ENCODE data around the gene ACP5.
"Not testable (repeated sequence)": the region's sequence is repeated elsewhere in the genome, so short reads cannot be mapped to it uniquely, and the experiment has no call there.

Gene ACP5

GRCh38 chr19:11577451-11578257, at the start of gene ACP5:
TSS of gene ACP5 (minus strand) at chr19:11577645. CDS start at chr19:11577317, 328 bp downstream.
- no peak for DNase-seq (ENCODE audit: low read depth in 2 of 2)

GRCh38 chr19:11626252-11626651, 48.8 kb upstream of the ACP5 start:
- DNase-seq (ENCODE audit: low read depth in 2 of 2): no peak

DNA sequence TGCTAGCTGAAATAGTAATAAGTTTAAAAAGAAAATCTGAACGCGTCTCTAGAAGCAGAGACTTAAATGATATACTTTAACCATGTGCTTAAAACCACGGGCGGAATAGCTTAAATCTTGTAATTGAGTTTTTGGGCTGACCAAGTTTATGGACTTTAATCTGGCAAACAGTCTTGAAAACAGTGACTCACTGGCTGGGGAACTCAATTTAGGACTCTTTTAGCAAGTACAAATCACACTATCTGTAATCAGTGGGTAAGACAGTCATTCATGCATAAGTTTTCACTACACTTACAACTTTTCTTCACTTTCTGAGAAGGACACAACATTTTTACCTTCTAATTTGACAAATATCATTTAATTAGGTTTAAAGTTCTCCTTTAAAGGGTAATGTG, 46.6 kb upstream of the ACP5 start:
- DNase-seq (ENCODE audit: low read depth in 2 of 2): no peak

GRCh38 chr19:11622401-11622800, 45.0 kb upstream of the ACP5 start:
- DNase-seq (ENCODE audit: low read depth in 2 of 2): not testable (repeated sequence)

DNA sequence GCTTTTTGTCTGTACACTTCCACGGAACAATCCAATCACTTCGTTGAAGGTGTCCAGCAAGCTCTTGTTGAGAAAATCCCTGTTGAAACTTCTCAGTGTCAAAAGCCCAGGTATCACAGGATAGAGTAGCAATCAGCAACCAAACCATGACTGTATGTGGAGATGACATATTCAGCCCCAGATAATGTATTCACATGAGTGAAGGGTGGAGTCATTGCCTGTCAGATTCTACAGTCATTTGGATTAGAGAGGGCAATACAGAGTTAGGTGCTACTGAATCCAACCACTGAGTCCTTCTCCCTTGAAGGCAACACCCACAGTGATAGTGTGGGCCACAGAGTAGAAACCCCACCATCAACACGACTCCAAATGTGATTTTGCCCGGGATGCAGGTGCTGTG, 43.1 kb upstream of the ACP5 start:
- no peak for DNase-seq (ENCODE audit: low read depth in 2 of 2)

GRCh38 chr19:11617180-11618062, 40.0 kb upstream of the ACP5 start:
- no peak for DNase-seq (ENCODE audit: low read depth in 2 of 2)

DNA sequence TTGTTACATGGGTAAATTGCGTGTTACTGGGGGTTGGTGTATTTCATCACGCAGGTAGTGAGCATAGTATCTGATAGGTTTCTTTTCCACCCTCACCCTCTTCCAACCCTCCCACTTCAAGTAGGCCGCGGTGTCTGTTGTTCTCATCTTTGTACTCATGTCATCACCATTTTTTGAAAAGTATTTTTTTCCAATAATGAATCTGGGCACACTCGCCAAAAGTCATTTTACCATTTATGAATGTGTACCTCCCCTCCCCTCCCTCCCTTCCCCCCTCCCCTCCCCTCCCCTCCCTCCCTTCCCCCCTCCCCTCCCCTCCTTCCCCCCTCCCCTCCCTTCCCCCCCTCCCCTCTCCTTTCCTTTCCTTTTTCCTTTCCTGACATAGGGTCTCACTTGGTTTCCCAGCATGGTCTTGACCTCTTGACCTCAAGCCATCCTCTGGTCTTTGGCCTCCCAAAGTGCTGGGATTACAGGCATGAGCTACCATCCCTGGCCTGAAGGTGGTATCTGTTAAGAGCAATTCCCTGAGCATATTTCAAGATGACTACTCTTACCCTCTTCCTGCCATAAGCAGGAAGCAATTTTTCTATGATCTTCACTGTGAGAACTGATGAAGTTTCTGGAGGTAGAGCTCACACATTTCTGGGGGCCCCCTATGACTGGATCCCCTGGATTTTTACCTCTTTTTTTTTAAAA, 35.5 kb upstream of the ACP5 start:
- no peak for DNase-seq (ENCODE audit: low read depth in 2 of 2)

GRCh38 chr19:11611730-11612129, 34.3 kb upstream of the ACP5 start:
- no peak for DNase-seq (ENCODE audit: low read depth in 2 of 2)

GRCh38 chr19:11606484-11606883, 29.0 kb upstream of the ACP5 start:
- no peak for DNase-seq (ENCODE audit: low read depth in 2 of 2)

DNA sequence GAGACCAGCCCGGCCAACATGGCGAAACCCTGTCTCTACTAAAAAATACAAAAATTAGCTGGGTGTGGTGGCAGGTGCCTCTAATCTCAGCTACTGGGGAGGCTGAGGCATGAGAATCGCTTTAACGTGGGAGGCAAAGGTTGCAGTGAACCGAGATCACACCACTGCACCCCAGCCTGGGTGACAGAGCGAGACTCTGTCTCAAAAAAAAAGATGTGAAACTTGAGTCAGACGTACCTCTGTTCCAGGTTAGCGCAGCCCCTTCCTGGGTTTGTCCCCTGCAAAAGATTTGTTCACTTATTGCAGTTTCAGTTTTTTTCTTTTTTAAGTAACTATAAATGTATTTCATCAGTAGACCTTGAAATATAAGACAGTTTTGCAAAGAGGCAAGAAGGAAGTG, 22.3 kb upstream of the ACP5 start:
- not testable (repeated sequence) for DNase-seq (ENCODE audit: low read depth in 2 of 2)

GRCh38 chr19:11598746-11599145, 21.3 kb upstream of the ACP5 start:
- no peak for DNase-seq (ENCODE audit: low read depth in 2 of 2)

DNA sequence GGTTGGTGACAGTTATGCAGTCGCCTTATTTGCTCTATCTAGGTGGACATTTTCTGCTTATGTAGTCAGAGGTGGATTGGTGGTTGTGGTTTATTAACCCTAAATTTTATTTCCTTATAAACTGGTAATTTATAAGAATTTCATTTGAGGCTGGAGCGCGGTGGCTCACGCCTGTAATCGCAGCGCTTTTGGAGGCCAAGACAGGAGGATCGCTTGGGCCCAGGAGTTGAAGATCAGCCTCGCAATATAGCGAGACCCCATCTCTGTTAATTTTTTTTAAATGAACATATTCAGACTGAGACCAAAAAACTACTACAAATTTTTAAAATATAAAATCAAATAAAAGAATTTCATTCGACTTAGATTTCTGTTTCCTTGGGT, 20.6 kb upstream of the ACP5 start:
- no peak for DNase-seq (ENCODE audit: low read depth in 2 of 2)

DNA sequence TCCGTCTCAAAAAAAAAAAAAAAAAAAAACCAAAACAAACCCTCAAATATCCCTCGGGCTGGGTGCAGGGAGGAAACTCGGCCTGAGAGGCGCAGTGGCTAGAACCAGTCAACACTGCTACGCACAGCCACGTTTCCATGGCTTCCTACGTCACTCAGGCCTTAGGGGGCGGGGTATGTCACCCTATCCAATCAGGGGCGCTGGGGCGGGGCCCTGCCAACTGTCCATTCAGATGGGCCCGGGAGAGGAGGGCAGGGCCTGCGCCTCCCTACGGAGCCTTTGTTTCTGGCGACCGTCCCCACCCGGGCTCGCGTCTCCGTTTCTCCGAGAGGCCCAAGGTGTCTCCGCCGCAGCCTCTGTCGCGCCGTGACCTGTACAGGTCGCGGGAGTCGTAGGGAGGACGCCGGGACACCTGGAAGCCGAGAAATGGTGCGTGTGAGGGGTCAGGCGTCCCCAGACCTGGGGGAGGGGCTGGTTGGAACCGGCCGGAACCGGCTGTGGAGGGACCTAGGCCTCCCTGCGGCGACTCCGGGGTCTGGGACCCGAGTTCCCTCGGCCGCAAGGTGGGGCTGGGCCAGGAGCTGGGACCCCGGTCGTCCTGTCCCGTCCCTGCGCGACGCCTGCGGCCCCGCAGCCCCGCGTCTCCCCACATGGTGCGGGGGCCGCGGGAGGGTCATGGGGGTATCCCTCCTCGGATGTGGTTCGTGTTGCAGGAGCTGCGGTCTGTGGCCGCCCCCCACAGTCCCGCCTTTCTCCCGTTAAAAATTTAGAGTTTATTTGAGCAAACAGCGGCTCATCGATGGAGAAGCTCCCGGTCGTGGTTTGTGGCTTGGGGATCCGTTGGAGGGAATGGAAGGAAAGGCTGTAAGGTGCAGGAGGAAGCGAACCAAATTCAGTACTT, 20.0 kb upstream of the ACP5 start, which contains the start of gene ZNF627:
ZNF627 (plus strand) TSS at position 282 of the 901 bp plus-strand sequence; CDS start at position 427, 145 bp downstream.
- peak; percentile 97 to 98 for DNase-seq (ENCODE audit: low read depth in 2 of 2)

DNA sequence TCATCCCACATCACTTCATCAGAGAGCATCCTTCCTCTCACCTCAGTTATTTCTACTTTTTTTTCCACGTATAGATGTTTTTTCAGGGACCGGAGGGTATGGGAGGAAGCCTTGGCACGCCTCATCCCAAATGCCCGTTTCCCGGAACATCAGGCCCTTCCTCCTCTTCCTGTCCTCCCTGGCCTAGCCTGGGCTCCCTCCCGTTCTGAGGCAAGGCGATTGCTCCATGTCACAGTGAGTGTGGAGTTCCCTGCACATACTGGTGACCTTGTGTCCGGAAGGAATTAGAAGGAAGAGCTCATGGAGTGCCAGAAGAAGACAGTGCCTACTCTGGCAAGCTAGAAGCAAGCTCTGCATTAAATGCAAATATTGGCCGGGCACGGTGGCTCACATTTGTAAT, 18.7 kb upstream of the ACP5 start:
- DNase-seq (ENCODE audit: low read depth in 2 of 2): no peak

DNA sequence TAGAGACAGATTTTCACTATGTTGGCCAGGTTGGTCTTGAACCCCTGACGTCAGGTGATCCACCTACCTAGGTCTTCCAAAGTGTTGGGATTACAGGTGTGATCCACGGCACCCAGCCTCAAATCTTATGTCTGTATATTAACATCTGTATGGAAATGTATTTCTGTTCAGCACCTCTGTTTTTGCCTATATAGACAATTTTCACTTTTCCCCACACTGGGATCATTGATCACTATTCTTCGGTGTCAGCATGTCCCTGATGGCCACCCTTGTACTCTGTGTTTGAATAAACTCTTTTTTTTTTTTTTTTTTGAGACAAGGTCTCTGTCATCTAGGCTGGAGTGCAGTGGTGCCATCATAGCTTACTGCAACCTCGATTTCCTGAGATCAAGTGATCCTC, 16.6 kb upstream of the ACP5 start:
- DNase-seq (ENCODE audit: low read depth in 2 of 2): no peak

DNA sequence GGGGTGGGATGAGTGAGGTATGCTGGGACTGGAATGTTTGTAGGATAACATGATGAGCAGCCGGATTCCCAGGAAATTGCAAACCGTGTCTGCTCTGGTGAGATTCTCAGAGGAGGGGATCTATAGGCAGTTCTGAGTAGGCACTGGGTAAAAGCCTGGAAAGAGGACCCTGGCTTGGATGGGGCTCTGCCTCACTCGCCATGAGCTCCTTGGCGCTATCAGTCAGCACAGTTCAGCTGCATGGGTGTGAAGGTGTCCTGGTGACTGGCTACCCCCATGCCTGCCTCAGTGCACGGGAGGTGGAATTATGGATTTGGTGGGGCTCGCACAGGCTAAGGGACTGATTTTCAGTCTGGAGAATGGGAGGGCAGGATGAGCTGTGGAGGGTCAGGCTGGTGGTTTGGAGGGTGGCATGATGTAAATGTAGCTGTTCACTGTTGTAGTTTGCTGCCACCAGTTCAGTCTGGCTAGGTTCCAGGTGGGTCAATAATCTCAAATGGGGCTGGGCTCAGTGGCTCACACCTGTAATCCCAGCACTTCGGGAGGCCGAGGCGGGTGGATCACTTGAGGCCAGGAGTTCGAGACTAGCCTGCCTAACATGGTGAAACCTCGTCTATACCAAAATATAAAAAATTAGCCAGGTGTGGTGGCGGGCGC, 10.7 kb upstream of the ACP5 start:
- no peak for DNase-seq (ENCODE audit: low read depth in 2 of 2)

- peak; percentile 67 to 72 for DNase-seq (ENCODE audit: low read depth in 2 of 2)
Observed at GRCh38 chr19:11587302-11587974, 10.0 kb upstream of the ACP5 start.

GRCh38 chr19:11586331-11586730, 8.9 kb upstream of the ACP5 start:
- no peak for DNase-seq (ENCODE audit: low read depth in 2 of 2)

- no peak for DNase-seq (ENCODE audit: low read depth in 2 of 2)
Observed at GRCh38 chr19:11581740-11582139, 4.3 kb upstream of the ACP5 start.

GRCh38 chr19:11580116-11580515, 2.7 kb upstream of the ACP5 start:
- DNase-seq (ENCODE audit: low read depth in 2 of 2): no peak

All from stimulated activated CD4-positive, alpha-beta T cell treated with anti-CD3 and anti-CD28 coated beads, Interleukin-4, amount 100 ng/mL, for 48 hours (primary cell).